ENCODE results near the gene PVR.

DNA sequence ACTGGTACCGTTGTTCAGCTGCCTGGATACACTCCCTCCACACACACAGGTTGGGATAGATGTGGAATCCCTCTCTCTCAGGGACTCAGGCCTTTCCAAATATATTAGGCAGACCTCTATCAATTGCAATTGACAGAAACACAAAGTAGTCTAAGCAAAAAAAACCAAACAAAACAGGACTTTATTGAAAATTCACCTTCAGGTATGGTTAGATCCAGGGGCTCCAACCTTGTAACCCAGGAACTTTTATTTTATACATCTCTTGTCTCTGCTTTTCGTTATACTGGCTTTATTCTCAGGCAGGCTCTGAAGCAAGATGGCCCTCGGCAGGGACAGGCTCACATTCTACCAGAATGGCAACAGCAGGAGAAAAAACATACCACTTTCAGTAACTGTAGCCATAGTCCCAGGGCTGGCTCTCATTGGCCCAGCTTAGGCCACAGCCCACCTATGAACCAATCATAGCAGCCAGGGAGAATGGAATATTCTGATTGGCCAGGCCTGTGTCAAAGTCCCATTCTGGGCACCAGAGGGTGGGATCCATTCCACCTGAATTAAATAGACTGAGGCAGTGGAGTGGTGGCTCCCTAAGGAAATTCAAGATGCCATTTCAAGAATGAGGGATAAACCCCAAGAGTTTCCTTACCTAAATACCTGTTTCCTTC, 14.5 kb downstream of the PVR start:
- TF ChIP-seq POLR2A (IDR thresholded peaks at IDR 0.05; ENCODE audit: low read depth, low read length), result no peak
- no peak for TF ChIP-seq FOXK2 (IDR thresholded peaks at IDR 0.05)
- TF ChIP-seq, protein P1, sequence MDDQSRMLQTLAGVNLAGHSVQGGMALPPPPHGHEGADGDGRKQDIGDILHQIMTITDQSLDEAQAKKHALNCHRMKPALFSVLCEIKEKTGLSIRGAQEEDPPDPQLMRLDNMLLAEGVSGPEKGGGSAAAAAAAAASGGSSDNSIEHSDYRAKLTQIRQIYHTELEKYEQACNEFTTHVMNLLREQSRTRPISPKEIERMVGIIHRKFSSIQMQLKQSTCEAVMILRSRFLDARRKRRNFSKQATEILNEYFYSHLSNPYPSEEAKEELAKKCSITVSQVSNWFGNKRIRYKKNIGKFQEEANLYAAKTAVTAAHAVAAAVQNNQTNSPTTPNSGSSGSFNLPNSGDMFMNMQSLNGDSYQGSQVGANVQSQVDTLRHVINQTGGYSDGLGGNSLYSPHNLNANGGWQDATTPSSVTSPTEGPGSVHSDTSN (IDR thresholded peaks at IDR 0.05; ENCODE audit: insufficient replicate concordance, low read depth, low read length), result no peak
- TF ChIP-seq NBN (IDR thresholded peaks at IDR 0.05), result no peak
- no peak for TF ChIP-seq POLR2AphosphoS5 (IDR thresholded peaks at IDR 0.05; ENCODE audit: low read length)
